Measurements from ENCODE around the gene FURIN. TPM values are rescaled to one million over a fixed set of nuclear protein-coding genes. Genes with fewer than 3 reads are reported as not detected.

FURIN gene
- total RNA-seq, 1 experiment from 2014 or later: 35.1 TPM

DNA sequence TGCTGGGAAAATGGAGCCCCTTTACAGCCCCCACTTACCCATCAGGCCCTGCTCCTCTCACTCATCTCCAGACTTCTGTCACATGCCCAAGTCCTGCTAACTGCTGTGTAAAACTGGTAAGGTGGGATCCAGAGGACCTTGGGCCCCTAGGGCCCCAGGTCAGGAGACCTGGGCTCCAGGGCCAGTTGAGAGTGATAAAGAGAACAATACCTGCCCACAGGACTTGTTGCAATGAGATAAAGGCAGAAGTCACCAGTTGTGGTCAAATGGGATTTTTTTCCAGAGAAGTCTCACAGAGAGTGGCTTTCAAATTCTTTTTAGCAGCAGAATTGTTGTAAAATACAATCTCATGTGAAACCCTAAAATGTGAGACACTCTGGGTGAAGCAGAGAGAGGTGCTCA, 753 bp downstream of the FURIN start:
- no peak overlapping the region for H2BK12ac ChIP-seq (ENCODE audit: insufficient read length, low read depth, low read length)
- no peak overlapping the region for H2BK15ac ChIP-seq (ENCODE audit: low read depth, low read length)
- peaks cover 6% of the 10 kb centered on the region; the same call in 1 of the 2 replicates for H3K4me1 ChIP-seq (ENCODE audit: insufficient read depth, low read length)
- no peaks in the 10 kb centered on the region for H3K79me2 ChIP-seq (ENCODE audit: insufficient read depth, low read length)
- H4K5ac ChIP-seq (ENCODE audit: insufficient read length, low read depth, low read length): no peak overlapping the region
- no peak overlapping the region for H2BK120ac ChIP-seq (ENCODE audit: low read depth, low read length, poor library complexity, severe bottlenecking)
- H3K56ac ChIP-seq (ENCODE audit: insufficient read length, low read depth, low read length): no peak overlapping the region
- H3K4ac ChIP-seq (ENCODE audit: low read depth, low read length): no peak overlapping the region
- H3K14ac ChIP-seq (ENCODE audit: insufficient read depth, low read length): no peak overlapping the region
- H3T11ph ChIP-seq (ENCODE audit: low read length): no peak overlapping the region
- no peak overlapping the region for H3K4me2 ChIP-seq (ENCODE audit: insufficient read depth, insufficient read length, low read length)
- H3K4me1 Mint-ChIP-seq: peaks cover 53 to 56% of the 10 kb centered on the region in 2 experiments
- no peak overlapping the region for H4K91ac ChIP-seq (ENCODE audit: insufficient read length, low read depth, low read length)
- peak overlapping the region in 1 of 2 experiments; percentile 55; a peak in 1 of 5 replicates for H3K4me3 Mint-ChIP-seq
- H3K23me2 ChIP-seq (ENCODE audit: insufficient read length, low read depth, low read length, poor library complexity, severe bottlenecking): peaks cover 8% of the 10 kb centered on the region
- no peak overlapping the region for H2BK5ac ChIP-seq (ENCODE audit: insufficient read length, low read length)
- TF ChIP-seq, protein P1, sequence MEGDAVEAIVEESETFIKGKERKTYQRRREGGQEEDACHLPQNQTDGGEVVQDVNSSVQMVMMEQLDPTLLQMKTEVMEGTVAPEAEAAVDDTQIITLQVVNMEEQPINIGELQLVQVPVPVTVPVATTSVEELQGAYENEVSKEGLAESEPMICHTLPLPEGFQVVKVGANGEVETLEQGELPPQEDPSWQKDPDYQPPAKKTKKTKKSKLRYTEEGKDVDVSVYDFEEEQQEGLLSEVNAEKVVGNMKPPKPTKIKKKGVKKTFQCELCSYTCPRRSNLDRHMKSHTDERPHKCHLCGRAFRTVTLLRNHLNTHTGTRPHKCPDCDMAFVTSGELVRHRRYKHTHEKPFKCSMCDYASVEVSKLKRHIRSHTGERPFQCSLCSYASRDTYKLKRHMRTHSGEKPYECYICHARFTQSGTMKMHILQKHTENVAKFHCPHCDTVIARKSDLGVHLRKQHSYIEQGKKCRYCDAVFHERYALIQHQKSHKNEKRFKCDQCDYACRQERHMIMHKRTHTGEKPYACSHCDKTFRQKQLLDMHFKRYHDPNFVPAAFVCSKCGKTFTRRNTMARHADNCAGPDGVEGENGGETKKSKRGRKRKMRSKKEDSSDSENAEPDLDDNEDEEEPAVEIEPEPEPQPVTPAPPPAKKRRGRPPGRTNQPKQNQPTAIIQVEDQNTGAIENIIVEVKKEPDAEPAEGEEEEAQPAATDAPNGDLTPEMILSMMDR (conservative IDR thresholded peaks at IDR 0.05): no peak
- H2AFZ ChIP-seq (ENCODE audit: low read length): no peak overlapping the region
- H3K9me3 Mint-ChIP-seq: peaks cover 0 to 2% of the 10 kb centered on the region in 2 experiments; a peak in 2 of 5 replicates
- H4K20me1 ChIP-seq (ENCODE audit: control insufficient read depth, insufficient read depth, insufficient read length): no peaks in the 10 kb centered on the region
- H3K9me3 ChIP-seq (ENCODE audit: control insufficient read depth, low read depth, low read length): no peaks in the 10 kb centered on the region
- H2AK5ac ChIP-seq (ENCODE audit: insufficient read length, low read length): no peak overlapping the region
- DNase-seq: no peak
- H3K9ac ChIP-seq (ENCODE audit: extremely low read depth, insufficient read length, low read length): no peak overlapping the region
- H3K27me3 ChIP-seq (ENCODE audit: insufficient read depth, low read length): no peaks in the 10 kb centered on the region
- peak overlapping the region in 1 of 3 experiments; percentile 87; a peak in 2 of 7 replicates for H3K27ac Mint-ChIP-seq
- H2BK20ac ChIP-seq (ENCODE audit: low read depth, low read length, poor library complexity, severe bottlenecking): no peak overlapping the region
- no peak overlapping the region for H4K8ac ChIP-seq (replicated peaks; ENCODE audit: insufficient read length, low read depth, low read length)
- no peak overlapping the region for H3K27ac ChIP-seq (ENCODE audit: insufficient read length, low read depth, low read length)
- H3K79me1 ChIP-seq (ENCODE audit: insufficient read depth, low read depth, low read length, poor library complexity, severe bottlenecking): peaks cover 2% of the 10 kb centered on the region
- no peak overlapping the region for H3K23ac ChIP-seq (ENCODE audit: insufficient read length, low read depth, low read length)
- no peaks in the 10 kb centered on the region; a peak in 1 of 7 replicates for H3K36me3 Mint-ChIP-seq (ENCODE audit: insufficient read depth in 1 of 3, low read depth in 3 of 3)
- no peak overlapping the region for H3K18ac ChIP-seq (ENCODE audit: insufficient read length, low read depth, low read length)
- no peaks in the 10 kb centered on the region for H3K27me3 Mint-ChIP-seq (ENCODE audit: low read depth)
